ENCODE results near the gene SETD2. TPM values are rescaled to one million over a fixed set of nuclear protein-coding genes. Genes with fewer than 3 reads are reported as not detected.

Gene SETD2
- total RNA-seq, 6 experiments from 2014 or later, result 20.3 to 27.0 (median 21.9) TPM

GRCh38 chr3:47112997-47113396 is 50.9 kb downstream of the SETD2 start:
- intact Hi-C loops (cut with DNase I), result no loop called here
- no peak for DNase-seq
- TF ChIP-seq CTCF (IDR thresholded peaks at IDR 0.05), result no peak
- no peak for TF ChIP-seq POLR2A (IDR thresholded peaks at IDR 0.05)
- no peaks in the 10 kb centered on the region for H3K4me1 ChIP-seq
- peaks cover 0 to 46% (median 21%) of the 10 kb centered on the region in 4 donors for H3K36me3 ChIP-seq
- H3K27ac ChIP-seq, result no peak overlapping the region
- no peak for ATAC-seq
- H3K9me3 ChIP-seq, result no peaks in the 10 kb centered on the region
- no peaks in the 10 kb centered on the region for H3K27me3 ChIP-seq
- 94% methylated on average over 2 of the region's 2 CpGs for WGBS (ENCODE audit: insufficient coverage, low coverage, low lambda C conversion rate, missing lambda C conversion rate)
- no peak overlapping the region for H3K4me3 ChIP-seq

- H3K4me3 ChIP-seq, result no peak overlapping the region
- 94% methylated on average over 9 of the region's 9 CpGs for WGBS (ENCODE audit: insufficient coverage, low coverage, low lambda C conversion rate, missing lambda C conversion rate)
- H3K36me3 ChIP-seq, result peaks cover 0 to 32% (median 17%) of the 10 kb centered on the region in 4 donors
- no peak overlapping the region for H3K27ac ChIP-seq
- DNase-seq (no peak), ATAC-seq (no peak)
- H3K4me1 ChIP-seq, result no peaks in the 10 kb centered on the region
- no peaks in the 10 kb centered on the region for H3K9me3 ChIP-seq
- TF ChIP-seq POLR2A (IDR thresholded peaks at IDR 0.05), result no peak
- intact Hi-C loops (cut with DNase I), result no loop called here
- no peaks in the 10 kb centered on the region for H3K27me3 ChIP-seq
These were observed 54.5 kb downstream of the SETD2 start for GRCh38 chr3:47109393-47109792.

- TF ChIP-seq POLR2A (IDR thresholded peaks at IDR 0.05), result no peak
- TF ChIP-seq CTCF (IDR thresholded peaks at IDR 0.05), result no peak
- Histone ChIP-seq H3K36me3 (peaks cover 0 to 27% (median 16%) of the 10 kb centered on the region in 4 donors), H3K9me3 (no peaks in the 10 kb centered on the region), H3K27ac (no peak overlapping the region), H3K27me3 (no peaks in the 10 kb centered on the region), H3K4me3 (no peak overlapping the region), H3K4me1 (no peaks in the 10 kb centered on the region)
- DNase-seq, result no peak
- ATAC-seq, result no peak
- intact Hi-C loops (cut with DNase I), result no loop called here
- WGBS (ENCODE audit: insufficient coverage, low coverage, low lambda C conversion rate, missing lambda C conversion rate), result 73% methylated on average over 1 of the region's 1 CpG
These were observed 55.4 kb downstream of the SETD2 start for GRCh38 chr3:47108546-47108945.

DNA sequence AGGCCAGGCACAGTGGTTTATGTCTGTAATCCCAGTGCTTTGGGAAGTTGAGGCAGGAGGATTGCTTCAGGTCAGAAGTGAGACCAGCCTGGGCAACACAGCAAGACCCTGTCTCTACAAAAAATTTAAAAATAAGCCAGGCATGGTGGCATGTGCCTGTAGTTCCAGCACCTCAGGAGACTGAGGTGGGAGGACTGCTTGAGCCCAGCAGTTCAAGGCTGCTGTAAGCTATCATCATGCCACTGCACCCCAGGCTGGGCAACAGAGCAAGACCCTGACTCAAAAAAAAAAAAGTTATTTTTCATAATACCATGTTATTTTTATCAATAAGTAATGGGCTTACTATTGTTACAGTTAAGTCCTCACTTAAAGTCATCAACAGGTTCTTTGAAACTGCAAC is 59.7 kb downstream of the SETD2 start:
- no peak overlapping the region for H3K4me3 ChIP-seq
- DNase-seq, result no peak
- TF ChIP-seq POLR2A (IDR thresholded peaks at IDR 0.05) (no peak), CTCF (IDR thresholded peaks at IDR 0.05) (no peak)
- intact Hi-C loops (cut with DNase I), result no loop called here
- no peaks in the 10 kb centered on the region for H3K27me3 ChIP-seq
- H3K36me3 ChIP-seq, result peaks cover 0 to 14% (median 2%) of the 10 kb centered on the region in 4 donors
- no peaks in the 10 kb centered on the region for H3K9me3 ChIP-seq
- ATAC-seq, result no peak
- no peak overlapping the region for H3K27ac ChIP-seq
- H3K4me1 ChIP-seq, result no peaks in the 10 kb centered on the region

DNA sequence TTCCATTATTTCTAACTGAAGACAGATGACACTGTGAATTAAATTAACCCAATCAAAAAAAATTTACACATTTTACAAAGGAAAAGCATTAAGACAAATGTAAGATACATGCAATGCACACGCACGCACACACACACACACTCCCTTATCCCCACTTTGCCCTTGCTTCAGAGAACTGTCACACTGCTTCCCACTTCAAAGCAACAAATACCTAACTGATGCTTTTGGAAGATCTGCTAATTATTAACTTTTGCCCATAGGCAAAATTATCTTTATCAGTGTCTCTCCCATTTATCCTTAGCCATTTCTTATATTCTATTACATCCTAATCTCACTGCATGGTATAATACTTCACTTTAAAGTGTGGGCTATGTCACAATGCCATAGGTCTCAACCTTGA is 60.3 kb downstream of the SETD2 start:
- WGBS (ENCODE audit: insufficient coverage, low coverage, low lambda C conversion rate, missing lambda C conversion rate), result 81% methylated on average over 2 of the region's 2 CpGs
- no peak overlapping the region for H3K4me3 ChIP-seq
- DNase-seq (no peak), ATAC-seq (no peak)
- no peaks in the 10 kb centered on the region for H3K27me3 ChIP-seq
- no peaks in the 10 kb centered on the region for H3K9me3 ChIP-seq
- no peak overlapping the region for H3K27ac ChIP-seq
- H3K36me3 ChIP-seq, result peaks cover 0 to 15% (median 2%) of the 10 kb centered on the region in 4 donors
- intact Hi-C loops (cut with DNase I), result no loop called here
- H3K4me1 ChIP-seq, result no peaks in the 10 kb centered on the region
- no peak for TF ChIP-seq POLR2A (IDR thresholded peaks at IDR 0.05)
- TF ChIP-seq CTCF (IDR thresholded peaks at IDR 0.05), result no peak

All from right lobe of liver (tissue), 6 donors.